Omental fat pad (tissue), 4 donors: ENCODE results near the gene PRUNE2. TPM values are rescaled to one million over a fixed set of nuclear protein-coding genes. Genes with fewer than 3 reads are reported as not detected.

Experiments used
- ATAC-seq: fragments of 150-250 bp; one replicate; pipeline ENCODE4 v1.9.1; 2016; ENCODE audit warnings: mild to moderate bottlenecking, moderate library complexity; ENCODE audit not compliant: low FRiP score
- DNase-seq: peaks from one replicate; pipeline ENCODE4 v3.0.0-alpha.2; 2019; ENCODE audit warnings: low spot score
- CTCF ChIP-seq, 3 donors: fragments of 450-650 bp; IDR thresholded peaks; one replicate each; pipeline ENCODE4 v1.5.1; 2016 to 2017; ENCODE audit warnings: antibody characterized with exemption in 3 of 3, mild to moderate bottlenecking in 3 of 3, moderate library complexity in 2 of 3
- total RNA-seq, 4 donors: library from RNA; depleted of rRNA; stranded (reverse); fragments of >200 nt; gene quantifications; one replicate each; pipeline ENCODE4 v1.1.0, GENCODE V29; 2016

The PRUNE2 gene
- total RNA-seq, 4 donors from 2014 or later = 3.1 to 13.4 (median 12.0) TPM

GRCh38 chr9:76846297-76846696 lies 59.6 kb downstream of the PRUNE2 start:
- DNase-seq (no peak), ATAC-seq (no peak)
- TF ChIP-seq CTCF (IDR thresholded peaks at IDR 0.05) = no peak

- ATAC-seq (no peak), DNase-seq (no peak)
- no peak for TF ChIP-seq CTCF (IDR thresholded peaks at IDR 0.05)
Observed at GRCh38 chr9:76845254-76845653, 60.7 kb downstream of the PRUNE2 start.

DNA sequence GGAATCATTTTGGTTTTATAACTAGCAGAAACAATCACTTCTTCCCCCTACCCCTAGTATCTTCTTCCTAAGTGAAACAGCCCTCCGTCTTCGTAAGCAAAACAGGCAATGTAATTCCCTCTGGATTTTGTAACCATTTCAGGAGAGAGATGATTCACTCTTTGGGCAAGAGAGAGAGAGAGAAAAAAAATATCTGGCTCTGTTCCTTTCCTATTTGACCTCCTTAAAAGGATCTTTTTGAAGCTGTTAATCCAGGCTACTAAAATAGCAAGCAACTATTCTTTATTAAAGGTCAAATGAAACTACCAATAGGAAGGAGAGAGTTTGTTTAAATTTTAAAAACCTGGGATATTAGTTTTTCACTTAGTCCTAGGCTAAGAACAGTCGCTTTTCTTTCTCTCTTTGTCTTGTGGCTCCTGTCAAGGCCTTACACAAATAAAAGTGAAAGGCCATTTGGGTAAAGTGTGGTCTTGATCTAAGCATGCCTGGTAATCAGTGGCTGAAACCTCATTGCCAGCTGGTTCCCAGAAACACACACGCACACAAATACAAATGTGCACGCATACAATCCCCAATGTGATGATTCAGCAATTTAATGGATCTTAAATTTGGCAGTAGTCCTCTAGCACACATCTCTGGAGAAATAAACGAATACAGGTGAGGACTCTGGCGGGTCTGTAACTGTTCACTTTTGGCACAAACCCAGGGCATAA lies 70.2 kb downstream of the PRUNE2 start:
- ATAC-seq (peak; percentile 95), DNase-seq (no peak)
- no peak for TF ChIP-seq CTCF (IDR thresholded peaks at IDR 0.05)

DNA sequence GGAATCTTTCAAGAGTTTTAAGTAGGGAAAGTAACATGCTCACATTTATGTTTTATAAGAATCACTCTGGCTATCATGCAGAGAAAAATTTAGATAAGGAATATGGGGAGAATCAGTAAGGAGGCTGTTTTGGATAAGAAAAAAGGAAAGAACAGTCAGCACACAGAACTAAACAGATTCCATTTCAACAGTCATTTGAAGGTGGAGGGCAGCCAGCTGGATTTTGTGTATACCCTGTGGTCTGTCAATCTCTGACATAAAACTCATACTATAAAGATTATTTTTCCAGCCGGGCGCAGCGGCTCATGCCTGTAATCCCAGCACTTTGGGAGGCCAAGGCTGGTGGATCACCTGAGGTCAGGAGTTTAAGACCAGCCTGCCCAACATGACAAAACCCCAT lies 77.5 kb downstream of the PRUNE2 start:
- ATAC-seq (no peak), DNase-seq (no peak)
- TF ChIP-seq CTCF (IDR thresholded peaks at IDR 0.05) = no peak

DNA sequence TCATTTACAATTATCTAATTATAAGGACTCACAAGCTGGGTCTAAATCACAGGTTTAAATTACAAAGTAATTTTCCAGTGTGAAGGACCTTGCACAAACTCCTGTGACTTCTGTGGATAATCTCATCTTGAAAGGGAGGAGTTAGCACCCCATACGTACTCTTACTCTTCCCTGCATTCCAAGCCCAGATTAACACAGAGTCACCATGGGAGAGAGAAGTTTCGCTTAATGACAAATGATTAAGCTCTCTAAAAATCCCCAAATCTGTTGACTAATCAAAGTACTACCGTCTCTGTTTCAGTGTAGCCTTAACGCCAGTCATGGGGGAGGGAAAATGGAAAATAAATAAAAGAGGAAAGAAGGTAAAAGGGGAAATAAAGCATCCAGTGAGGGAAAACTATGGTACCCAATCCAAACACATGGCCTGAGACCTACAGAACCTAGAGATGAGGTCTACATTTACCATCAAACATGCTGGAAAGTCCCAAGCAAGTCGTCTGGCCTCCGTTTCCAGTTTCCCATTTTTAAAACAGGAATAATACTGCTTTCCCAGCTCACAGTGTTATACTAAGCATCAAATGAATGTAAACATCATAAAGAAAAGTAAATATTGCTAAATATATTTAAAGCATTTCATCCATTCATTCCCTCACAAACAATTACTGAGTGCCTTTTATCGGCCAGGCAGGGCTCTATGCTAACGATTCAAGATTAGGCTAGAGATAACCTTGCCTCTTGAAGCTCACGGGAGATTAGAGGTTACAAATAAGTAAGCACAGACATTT lies 78.4 kb downstream of the PRUNE2 start:
- TF ChIP-seq CTCF (IDR thresholded peaks at IDR 0.05) = no peak
- DNase-seq = no peak
- no peak for ATAC-seq

DNA sequence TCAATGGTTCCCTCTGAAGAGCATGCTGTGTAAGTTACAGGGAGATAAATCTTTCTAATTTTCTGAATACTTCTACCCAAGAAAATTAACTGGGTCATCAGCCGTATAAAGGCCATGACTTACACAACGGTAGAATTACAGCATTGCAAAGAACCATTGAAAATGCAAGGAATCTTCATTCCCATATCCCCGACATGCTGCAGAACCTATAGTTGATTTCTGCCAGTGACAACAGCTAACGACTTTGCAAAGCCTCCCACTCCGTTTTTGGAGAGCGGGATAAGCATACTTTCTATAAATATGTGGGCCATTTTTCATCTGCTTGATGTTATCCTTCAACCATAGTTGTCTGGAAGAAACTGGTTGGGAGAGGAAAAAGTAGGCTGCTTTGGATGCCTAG lies 85.5 kb downstream of the PRUNE2 start:
- TF ChIP-seq CTCF (IDR thresholded peaks at IDR 0.05) = no peak
- ATAC-seq (no peak), DNase-seq (no peak)

DNA sequence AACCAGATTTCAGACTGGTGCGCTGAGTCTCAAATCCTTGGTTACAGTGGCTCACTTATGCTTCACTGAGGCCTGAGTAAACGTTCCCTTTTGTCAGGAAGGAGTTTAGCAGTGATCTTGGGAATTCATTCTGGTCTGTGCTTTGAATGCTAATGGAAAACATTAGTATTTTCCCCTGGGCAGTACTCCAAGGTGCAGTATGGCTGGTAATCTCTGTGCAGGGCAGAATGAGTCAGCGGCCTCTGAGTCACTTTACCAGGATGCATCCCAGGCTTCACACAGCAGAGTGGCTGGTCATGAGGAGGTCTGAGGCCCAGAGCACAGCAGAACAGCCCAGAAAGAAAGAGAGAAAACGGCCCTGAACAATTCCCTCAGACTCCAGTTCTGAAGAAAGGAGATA lies 87.6 kb downstream of the PRUNE2 start:
- ATAC-seq (peak; percentile 100), DNase-seq (peak; percentile 67)
- TF ChIP-seq CTCF (IDR thresholded peaks at IDR 0.05) = no peak
